Glutamatergic neuron (in vitro differentiated cells): ENCODE results near the gene ACTL10. TPM values are rescaled to one million over a fixed set of nuclear protein-coding genes. Genes with fewer than 3 reads are reported as not detected.

ENCODE experiments used
- DNase-seq: peaks from one replicate; pipeline ENCODE4 v3.0.0; 2022
- H3K27ac Mint-ChIP-seq: one replicate; pipeline ENCODE4 v1.8.0; 2020; ENCODE audit warnings: mild to moderate bottlenecking, mixed read lengths, inconsistent platforms; ENCODE audit not compliant: unreplicated experiment
- H3K27me3 Mint-ChIP-seq: one replicate; pipeline ENCODE4 v1.8.0; 2020; ENCODE audit warnings: mild to moderate bottlenecking, moderate library complexity, mixed read lengths, inconsistent platforms; ENCODE audit not compliant: unreplicated experiment
- H3K36me3 Mint-ChIP-seq: one replicate; pipeline ENCODE4 v1.8.0; 2020; ENCODE audit warnings: mild to moderate bottlenecking, mixed read lengths, inconsistent platforms; ENCODE audit not compliant: unreplicated experiment
- H3K4me1 Mint-ChIP-seq: one replicate; pipeline ENCODE4 v1.8.0; 2020; ENCODE audit warnings: mild to moderate bottlenecking, low read depth, mixed read lengths, inconsistent platforms; ENCODE audit not compliant: unreplicated experiment
- H3K4me3 Mint-ChIP-seq: one replicate; pipeline ENCODE4 v1.8.0; 2020; ENCODE audit warnings: mild to moderate bottlenecking, mixed read lengths, inconsistent platforms; ENCODE audit not compliant: unreplicated experiment
- H3K9me3 Mint-ChIP-seq: one replicate; pipeline ENCODE4 v1.8.0; 2020; ENCODE audit warnings: mild to moderate bottlenecking, moderate library complexity, mixed read lengths, inconsistent platforms; ENCODE audit not compliant: unreplicated experiment
- total RNA-seq: library from RNA; stranded (reverse); fragmentation: NEBNext Ultra II Directional; extraction: Animal tissue kit (Norgen Biotek cat#: 25700); gene quantifications from one replicate; pipeline ENCODE4 v1.2.1, GENCODE V29; 2021; ENCODE audit not compliant: unreplicated experiment
- TF ChIP-seq, protein P1 (sequence below): fragments of 200-600 bp; sonication (generic); IDR thresholded peaks from one replicate; pipeline ENCODE4 v1.5.0; 2021; ENCODE audit not compliant: partially characterized antibody, unreplicated experiment

ACTL10 gene
- total RNA-seq, 1 donor from 2014 or later: 1.0 TPM

DNA sequence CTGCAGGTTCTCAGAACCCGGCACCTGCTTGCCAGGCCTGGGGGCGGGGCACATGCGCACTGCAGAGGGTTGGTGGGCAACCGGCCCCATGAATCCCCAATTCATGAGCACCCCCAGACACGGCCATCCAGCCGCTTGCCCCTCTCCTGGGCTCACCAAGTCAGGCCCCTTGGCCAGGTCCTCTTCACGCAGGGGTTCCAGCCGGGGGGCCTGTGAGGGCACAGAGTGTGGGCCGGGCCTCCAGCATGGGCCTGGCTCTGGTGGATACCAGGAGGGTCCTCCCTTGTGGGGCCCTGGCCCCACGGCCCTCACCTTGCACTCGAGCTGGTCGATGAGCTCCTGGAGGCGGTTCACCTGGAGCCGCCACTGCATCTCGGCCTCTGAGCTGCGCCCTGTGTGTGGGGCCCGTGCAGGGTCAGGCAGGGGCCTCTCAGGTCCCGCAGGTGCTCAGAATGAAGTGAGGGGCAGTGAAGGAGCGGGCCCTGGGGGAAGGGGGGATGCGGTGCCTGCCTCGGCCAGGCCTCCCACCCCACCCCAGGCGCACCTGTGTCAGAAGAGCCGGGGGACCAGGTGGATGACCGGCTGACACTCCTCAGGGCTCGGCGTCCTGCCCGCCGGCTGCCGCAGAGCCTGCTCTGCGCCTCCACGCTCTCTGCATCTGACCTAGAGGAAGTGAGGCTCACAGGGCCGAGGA, 7.3 kb upstream of the ACTL10 start:
- Mint-ChIP-seq H3K4me3 (no peak overlapping the region), H3K27me3 (peaks cover 6% of the 10 kb centered on the region), H3K4me1 (peaks cover 11% of the 10 kb centered on the region), H3K27ac (no peak overlapping the region), H3K9me3 (peaks cover 13% of the 10 kb centered on the region), H3K36me3 (no peaks in the 10 kb centered on the region)
- TF ChIP-seq, protein P1, sequence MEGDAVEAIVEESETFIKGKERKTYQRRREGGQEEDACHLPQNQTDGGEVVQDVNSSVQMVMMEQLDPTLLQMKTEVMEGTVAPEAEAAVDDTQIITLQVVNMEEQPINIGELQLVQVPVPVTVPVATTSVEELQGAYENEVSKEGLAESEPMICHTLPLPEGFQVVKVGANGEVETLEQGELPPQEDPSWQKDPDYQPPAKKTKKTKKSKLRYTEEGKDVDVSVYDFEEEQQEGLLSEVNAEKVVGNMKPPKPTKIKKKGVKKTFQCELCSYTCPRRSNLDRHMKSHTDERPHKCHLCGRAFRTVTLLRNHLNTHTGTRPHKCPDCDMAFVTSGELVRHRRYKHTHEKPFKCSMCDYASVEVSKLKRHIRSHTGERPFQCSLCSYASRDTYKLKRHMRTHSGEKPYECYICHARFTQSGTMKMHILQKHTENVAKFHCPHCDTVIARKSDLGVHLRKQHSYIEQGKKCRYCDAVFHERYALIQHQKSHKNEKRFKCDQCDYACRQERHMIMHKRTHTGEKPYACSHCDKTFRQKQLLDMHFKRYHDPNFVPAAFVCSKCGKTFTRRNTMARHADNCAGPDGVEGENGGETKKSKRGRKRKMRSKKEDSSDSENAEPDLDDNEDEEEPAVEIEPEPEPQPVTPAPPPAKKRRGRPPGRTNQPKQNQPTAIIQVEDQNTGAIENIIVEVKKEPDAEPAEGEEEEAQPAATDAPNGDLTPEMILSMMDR: no peak
- peak; percentile 9 for DNase-seq

DNA sequence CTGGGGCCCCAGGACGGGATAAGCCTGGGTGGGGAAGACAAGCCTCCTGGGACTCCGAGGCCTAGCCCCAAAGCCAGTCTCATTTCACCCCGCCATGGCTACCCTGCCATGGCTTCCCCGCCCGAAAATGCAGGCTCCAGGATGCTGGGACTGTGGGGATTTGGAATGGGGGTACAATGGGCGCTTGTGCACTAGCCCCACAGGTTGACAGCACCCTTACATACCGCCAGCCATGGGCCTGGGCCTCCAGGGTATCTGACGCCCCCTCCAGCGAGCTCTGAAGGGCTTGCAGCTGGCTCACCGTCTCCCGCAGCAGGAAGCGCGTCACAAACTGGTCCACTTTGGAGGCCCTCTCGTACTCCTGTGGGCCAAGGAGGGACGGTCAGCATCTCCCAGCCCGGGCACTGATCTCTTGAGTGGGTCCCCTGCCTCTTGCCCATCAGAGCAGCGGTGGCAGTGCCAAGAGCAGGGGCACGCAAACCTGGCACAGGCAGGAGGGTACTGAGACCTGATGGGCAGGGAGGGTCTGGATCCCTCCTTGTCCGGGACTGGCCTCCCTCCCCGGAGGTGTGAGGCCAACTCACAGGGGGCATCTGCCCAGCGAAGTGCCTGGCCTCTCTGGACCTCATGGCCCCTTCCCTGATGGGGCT, 6.6 kb upstream of the ACTL10 start:
- Mint-ChIP-seq H3K4me1 (peaks cover 17% of the 10 kb centered on the region), H3K4me3 (no peak overlapping the region), H3K27ac (no peak overlapping the region)

DNA sequence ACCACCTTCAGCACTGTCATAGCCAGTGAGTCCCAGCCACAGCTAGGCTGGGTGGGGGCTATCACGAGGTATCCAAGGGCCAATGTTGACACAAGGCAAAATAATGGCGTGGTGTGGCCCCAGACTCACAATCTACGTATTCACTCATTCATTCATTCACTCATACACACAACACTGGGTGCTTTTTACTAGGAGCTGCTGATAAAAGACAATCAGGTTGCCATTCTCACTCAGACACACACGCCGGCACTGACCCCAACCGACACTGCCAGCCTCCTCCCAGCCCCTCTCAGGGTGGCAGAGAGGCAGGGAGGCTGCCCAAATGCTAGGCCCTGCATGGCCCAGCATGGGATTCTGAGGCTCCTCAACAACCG, 6.1 kb upstream of the ACTL10 start:
- Mint-ChIP-seq H3K4me3 (no peak overlapping the region), H3K4me1 (peaks cover 17% of the 10 kb centered on the region), H3K27me3 (peaks cover 6% of the 10 kb centered on the region), H3K27ac (no peak overlapping the region), H3K36me3 (no peaks in the 10 kb centered on the region), H3K9me3 (peaks cover 21% of the 10 kb centered on the region)
- TF ChIP-seq, protein P1: no peak
- DNase-seq: no peak

More for the DNA sequence above, 6.6 kb upstream of the ACTL10 start:
- Mint-ChIP-seq H3K27me3 (peaks cover 6% of the 10 kb centered on the region), H3K36me3 (no peaks in the 10 kb centered on the region), H3K9me3 (peaks cover 18% of the 10 kb centered on the region)
- peak; percentile 8 for DNase-seq
- TF ChIP-seq, protein P1: no peak

DNA sequence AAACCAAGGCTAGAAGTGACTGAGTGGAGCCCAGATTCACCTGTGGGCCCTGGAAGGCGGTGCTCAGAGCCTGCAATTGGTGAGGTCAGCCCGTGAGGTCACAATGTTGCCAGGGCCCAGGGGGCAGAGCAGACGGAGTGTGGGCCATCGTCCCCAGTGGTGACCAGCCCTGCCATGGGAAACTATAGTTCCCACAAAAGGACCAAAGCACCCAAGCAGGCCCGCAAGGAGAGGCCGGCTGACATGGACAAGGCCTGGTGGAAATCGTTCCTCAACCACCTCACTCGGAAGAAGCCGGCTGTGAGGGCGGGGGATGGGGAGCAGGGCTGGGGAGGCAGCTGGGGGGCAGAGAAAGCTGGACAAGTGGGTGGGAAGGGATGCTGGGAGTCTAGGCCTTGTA, 4.6 kb upstream of the ACTL10 start, which contains the start of gene C20orf144:
C20orf144 (plus strand) TSS at position 156 of the 400 bp plus-strand sequence; CDS start at position 175, 19 bp downstream.
- Mint-ChIP-seq H3K9me3 (peaks cover 23% of the 10 kb centered on the region), H3K4me3 (peak within 1 kb of the TSS; percentile 83), H3K4me1 (peaks cover 22% of the 10 kb centered on the region), H3K27me3 (peaks cover 9% of the 10 kb centered on the region), H3K27ac (peak within 1 kb of the TSS; percentile 43), H3K36me3 (no peaks in the 10 kb centered on the region)
- TF ChIP-seq, protein P1: no peak
- no peak for DNase-seq
